K562 (cell line): ENCODE measurements around the gene KRT33A. TPM values are rescaled to one million over a fixed set of nuclear protein-coding genes. Genes with fewer than 3 reads are reported as not detected.

Source experiments
- ATAC-seq: fragments of 200-7000 bp; cut with Tn5 transposase; 3 replicates; pipeline ENCODE4 v1.9.1; 2020; ENCODE audit warnings: moderate library complexity
- BruUV-seq: library from RNA; stranded (reverse); fragments of 400-500 nt; replicated peaks from 2 replicates; lab custom pipeline; 2021; lab: Mats Ljungman, UMichigan
- CTCF ChIA-PET: fragments of 300-600 bp; formaldehyde crosslinking; extraction: SDS; loops from one replicate; lab custom pipeline; 2021; ENCODE audit warnings: low intra/inter-chr PET ratio; lab: Yijun Ruan, JAX
- POLR2A ChIA-PET: fragments of 300-600, 350-650 bp; sonication (Branson Sonifier 250); formaldehyde crosslinking; extraction: SDS; loops from one replicate; lab custom pipeline; 2021; ENCODE audit warnings: antibody characterized with exemption, inconsistent platforms; lab: Yijun Ruan, JAX
- DNase-seq, 4 experiments: peaks; one replicate each; pipeline versions ENCODE4 v3.0.0 to v3.0.0-alpha.2; 2011 to 2018; ENCODE audit warnings: low spot score in 3 of 4, mixed read lengths in 3 of 4; ENCODE audit errors: extremely low read depth in 1 of 4
- FAIRE-seq: peaks from 2 replicates; lab custom pipeline; 2011; peaks lifted over from hg19 to GRCh38; lab: Jason Lieb, UNC
- H2AFZ ChIP-seq: 2 replicates; pipeline ENCODE4 v1.6.0; 2011; ENCODE audit warnings: low read depth, low read length, control low read depth, inconsistent platforms
- H3K27ac ChIP-seq: fragments of 200-600 bp; 3 replicates; pipeline ENCODE4 v1.8.0; 2011; ENCODE audit warnings: low read depth, mild to moderate bottlenecking, control low read depth, inconsistent platforms, low read length, moderate library complexity, mixed read lengths; ENCODE audit errors: extremely low read depth
- H3K27me3 ChIP-seq, 2 experiments: fragments of 300-600 bp in 1 of 2; 2 replicates in 1 of 2; 3 replicates in 1 of 2; pipeline versions ENCODE4 v1.6.0 to v1.8.0; 2011; ENCODE audit warnings: inconsistent platforms in 2 of 2, low read length in 2 of 2, mild to moderate bottlenecking in 1 of 2, mixed read lengths in 1 of 2, moderate library complexity in 1 of 2; ENCODE audit not compliant: control insufficient read depth in 2 of 2, insufficient read depth in 2 of 2
- H3K36me3 ChIP-seq: fragments of 300-600 bp; 3 replicates; pipeline ENCODE4 v1.8.0; 2011; ENCODE audit warnings: mild to moderate bottlenecking, low read length, inconsistent platforms; ENCODE audit not compliant: control insufficient read depth, insufficient read depth
- H3K4me1 ChIP-seq, 2 experiments: fragments of 200-600 bp in 1 of 2; replicated peaks in 1 of 2; 2 replicates in 1 of 2; 3 replicates in 1 of 2; pipeline versions ENCODE4 v1.5.1 to v1.8.0; 2011; ENCODE audit warnings: inconsistent platforms in 2 of 2, low read length in 2 of 2, mild to moderate bottlenecking in 1 of 2, mixed read lengths in 1 of 2, moderate library complexity in 1 of 2; ENCODE audit not compliant: control insufficient read depth in 2 of 2, insufficient read depth in 2 of 2
- H3K4me2 ChIP-seq: 2 replicates; pipeline ENCODE4 v1.6.1; 2011; ENCODE audit warnings: low read length, control low read depth, inconsistent platforms, mixed read lengths; ENCODE audit not compliant: insufficient read depth
- H3K4me3 ChIP-seq: fragments of 200-600 bp; sonication (generic), shearing (Covaris generic); 2 replicates; pipeline ENCODE4 v1.5.1; 2016; ENCODE audit warnings: control low read depth, inconsistent platforms
- H3K79me2 ChIP-seq: fragments of 200-600 bp; 3 replicates; pipeline ENCODE4 v1.8.0; 2011; ENCODE audit warnings: low read length, inconsistent platforms; ENCODE audit not compliant: control insufficient read depth, insufficient read depth
- H3K9ac ChIP-seq, 2 experiments: 2 replicates each; pipeline versions ENCODE4 v1.6.0 to v1.6.1; 2011; ENCODE audit warnings: low read depth in 2 of 2, low read length in 2 of 2, control low read depth in 1 of 2, inconsistent platforms in 1 of 2, mild to moderate bottlenecking in 1 of 2, mixed read lengths in 1 of 2; ENCODE audit not compliant: insufficient read depth in 1 of 2
- H3K9me1 ChIP-seq: one replicate; pipeline ENCODE4 v1.6.0; 2011; ENCODE audit warnings: inconsistent platforms, mild to moderate bottlenecking, low read length, moderate library complexity; ENCODE audit not compliant: control insufficient read depth, insufficient read depth
- H3K9me3 ChIP-seq: replicated peaks from 2 replicates; pipeline ENCODE4 v1.5.1; 2011; ENCODE audit warnings: low read depth, low read length, inconsistent platforms; ENCODE audit not compliant: control insufficient read depth, insufficient read depth
- H4K20me1 ChIP-seq: replicated peaks from 2 replicates; pipeline ENCODE4 v1.6.1; 2011; ENCODE audit warnings: low read length, inconsistent platforms, mixed read lengths; ENCODE audit not compliant: control insufficient read depth, insufficient read depth
- NR3C1 ChIP-seq: sonication (generic); formaldehyde crosslinking; IDR thresholded peaks from 2 replicates; pipeline ENCODE4 v1.8.1; 2022; ENCODE audit warnings: missing genetic modification reagents
- REST ChIP-seq, 2 experiments: fragments of 450-650 bp; formaldehyde crosslinking in 1 of 2; IDR thresholded peaks; 2 replicates each; pipeline versions ENCODE4 v1.4.0 to v1.6.1; 2014 to 2020; ENCODE audit warnings: mild to moderate bottlenecking in 2 of 2, borderline replicate concordance in 1 of 2, low read depth in 1 of 2
- ZNF408 ChIP-seq: fragments of 250-450 bp; sonication (Bioruptor Pico); IDR thresholded peaks from 2 replicates; pipeline ENCODE4 v1.4.0; 2020; ENCODE audit warnings: low read depth, mild to moderate bottlenecking, moderate library complexity
- WGBS: fragments of 100-300 bp; shearing (Covaris generic); methylation state at CpG from one replicate; pipeline ENCODE4 v1.1.6; 2016; ENCODE audit warnings: low coverage, mixed read lengths; ENCODE audit not compliant: insufficient coverage; ENCODE audit errors: missing lambda C conversion rate; 5-methylcytosine and 5-hydroxymethylcytosine counted together
- in situ Hi-C: fragments of 300-500 bp; cut with MboI; formaldehyde crosslinking; loops from 4 replicates; pipeline ENCODE4 v1.15.0; 2018; ENCODE audit warnings: inconsistent platforms, mixed read lengths
- intact Hi-C: fragments of 100-400 bp; cut with micrococcal nuclease; formaldehyde crosslinking; loops from 2 replicates; pipeline ENCODE4 v1.14.2; 2022
- polyA plus RNA-seq, 8 experiments: library from polyadenylated mRNA; depleted of rRNA in 4 of 8; stranded (reverse) in 5 of 8; unstranded in 3 of 8; fragments of >200 nt; fragmentation: Nextera tagmentation in 2 of 8; fragmentation: Illumina TruSeq in 1 of 8; extraction: Ambion mirVana in 2 of 8; extraction: Trizol in 1 of 8; gene quantifications; 2 replicates each; pipeline versions ENCODE4 v1.2.1 to v1.2.3, GENCODE V29; 2011 to 2014; ENCODE audit warnings: inconsistent platforms in 1 of 8, missing spikeins in 1 of 8
- total RNA-seq, 7 experiments: library from RNA; depleted of rRNA in 6 of 7; stranded (reverse); fragments of >200 nt in 6 of 7; fragmentation: Illumina TruSeq in 2 of 7; extraction: Trizol in 2 of 7; gene quantifications; 2 replicates each; pipeline versions ENCODE4 v1.2.1 to v1.2.3, GENCODE V29; 2011 to 2021; ENCODE audit warnings: low replicate concordance in 1 of 7

KRT33A gene
- total and polyA plus RNA-seq, 9 of the 15 experiments (the other 6 are each of a cell fraction or from before 2014, with no cell fraction given): not detected

- POLR2A ChIA-PET: interaction anchor here (0.5 to 1.2 kb wide), 3 partner anchors 9 to 466 kb away, joined by 3 to 4 read pairs (median 3); no protein-coding TSS in a partner anchor
- in situ Hi-C loops: no loop called here
- intact Hi-C loops: no loop called here
- no peak overlapping the region for H2AFZ ChIP-seq
- BruUV-seq: no TSS peak
- H3K4me2 ChIP-seq: no peak overlapping the region
- H3K9me1 ChIP-seq: no peaks in the 10 kb centered on the region
- 0% methylated on average over 7 of the region's 7 CpGs for WGBS
- no peak overlapping the region for H3K9ac ChIP-seq
- no peak overlapping the region for H3K27ac ChIP-seq
- DNase-seq (no peak), FAIRE-seq (no peak), ATAC-seq (no peak)
- no peak overlapping the region for H3K4me3 ChIP-seq
- no peaks in the 10 kb centered on the region for H3K79me2 ChIP-seq
- H4K20me1 ChIP-seq: no peaks in the 10 kb centered on the region
- H3K27me3 ChIP-seq: peaks cover 0 to 10% of the 10 kb centered on the region in 2 experiments; a peak in 1 of 5 replicates
- no peaks in the 10 kb centered on the region for H3K36me3 ChIP-seq
- H3K4me1 ChIP-seq: no peaks in the 10 kb centered on the region
- no peaks in the 10 kb centered on the region for H3K9me3 ChIP-seq
- CTCF ChIA-PET: no interaction called here
- no peak for TF ChIP-seq NR3C1
These were observed 39.8 kb upstream of the KRT33A start for GRCh38 chr17:41390411-41390938.

GRCh38 chr17:41387670-41388069 lies 37.0 kb upstream of the KRT33A start:
- in situ Hi-C loops (no loop called here), intact Hi-C loops (no loop called here)
- Histone ChIP-seq H3K9me1 (no peaks in the 10 kb centered on the region), H3K4me3 (no peak overlapping the region), H2AFZ (no peak overlapping the region), H3K9ac (no peak overlapping the region), H3K9me3 (no peaks in the 10 kb centered on the region), H3K27ac (no peak overlapping the region), H3K79me2 (no peaks in the 10 kb centered on the region), H4K20me1 (no peaks in the 10 kb centered on the region), H3K27me3 (peaks cover under 1 to 6% of the 10 kb centered on the region in 2 experiments; a peak in 2 of 5 replicates), H3K36me3 (no peaks in the 10 kb centered on the region), H3K4me1 (no peaks in the 10 kb centered on the region), H3K4me2 (no peak overlapping the region)
- no TSS peak for BruUV-seq
- FAIRE-seq: no peak
- ChIA-PET POLR2A (no interaction called here), CTCF (no interaction called here)
- ATAC-seq: no peak
- no peak for DNase-seq
- WGBS: 0% methylated on average over 4 of the region's 4 CpGs
- TF ChIP-seq ZNF408 (CRISPR knock-in tag) (no peak), REST (IDR thresholded peaks at IDR 0.05; ENCODE audit: borderline replicate concordance) (no peak), REST (CRISPR knock-in tag; IDR thresholded peaks at IDR 0.05; ENCODE audit: low read depth) (no peak)
